Smooth muscle cell (in vitro differentiated cells): ENCODE results near the gene EFHB. TPM values are rescaled to one million over a fixed set of nuclear protein-coding genes. Genes with fewer than 3 reads are reported as not detected.
A peak's percentile ranks its signal among the peaks of the same experiment; 100 is the strongest.

ENCODE experiments used
- DNase-seq: peaks from one replicate; lab custom pipeline; 2025; ENCODE audit not compliant: unreplicated experiment; lab: John Stamatoyannopoulos, UW
- H2AFZ ChIP-seq: fragments of 200-600 bp; sonication (generic); 2 replicates; pipeline ENCODE4 v1.6.0; 2016; ENCODE audit warnings: antibody characterized with exemption, low read depth, mild to moderate bottlenecking
- H3F3A ChIP-seq: fragments of 200-600 bp; sonication (generic); 2 replicates; pipeline ENCODE4 v1.6.0; 2017; ENCODE audit warnings: antibody characterized with exemption, low read depth
- H3K27ac ChIP-seq: fragments of 200-600 bp; sonication (generic); 2 replicates; pipeline ENCODE4 v1.5.1; 2016; ENCODE audit warnings: low read depth, mild to moderate bottlenecking
- H3K27me3 ChIP-seq: fragments of 200-600 bp; sonication (generic); 2 replicates; pipeline ENCODE4 v1.6.1; 2016; ENCODE audit warnings: low read depth, mild to moderate bottlenecking
- H3K36me3 ChIP-seq: fragments of 200-600 bp; sonication (generic); 2 replicates; pipeline ENCODE4 v1.5.1; 2016; ENCODE audit warnings: low read depth
- H3K4me1 ChIP-seq: fragments of 200-600 bp; sonication (generic); 2 replicates; pipeline ENCODE4 v1.5.1; 2016; ENCODE audit warnings: low read depth
- H3K4me2 ChIP-seq: fragments of 200-600 bp; sonication (generic); 2 replicates; pipeline ENCODE4 v1.6.0; 2016; ENCODE audit warnings: mild to moderate bottlenecking
- H3K4me3 ChIP-seq: fragments of 200-600 bp; sonication (generic); 2 replicates; pipeline ENCODE4 v1.5.1; 2016; ENCODE audit warnings: mild to moderate bottlenecking
- H3K79me2 ChIP-seq: fragments of 200-600 bp; sonication (generic); 2 replicates; pipeline ENCODE4 v1.6.0; 2016; ENCODE audit warnings: low read depth, mild to moderate bottlenecking
- H3K9ac ChIP-seq: fragments of 200-600 bp; sonication (generic); 2 replicates; pipeline ENCODE4 v1.6.0; 2016; ENCODE audit warnings: low read depth
- H3K9me3 ChIP-seq: fragments of 200-600 bp; sonication (generic); replicated peaks from 2 replicates; pipeline ENCODE4 v1.5.1; 2016; ENCODE audit warnings: low read depth
- H4K20me1 ChIP-seq: fragments of 200-600 bp; sonication (generic); 2 replicates; pipeline ENCODE4 v1.6.0; 2016; ENCODE audit warnings: low read depth
- WGBS: methylation state at CpG from one replicate; pipeline ENCODE4 v1.1.7; 2016; ENCODE audit warnings: low lambda C conversion rate; 5-methylcytosine and 5-hydroxymethylcytosine counted together
- polyA plus RNA-seq: library from polyadenylated mRNA; unstranded; fragments of >200 nt; fragmentation: Nextera tagmentation; extraction: Ambion mirVana; gene quantifications from 2 replicates; pipeline ENCODE4 v1.2.1, GENCODE V29; 2016
- total RNA-seq: library from RNA; depleted of rRNA; stranded (reverse); fragments of >200 nt; gene quantifications from 2 replicates; pipeline ENCODE4 v1.2.3, GENCODE V29; 2014
- TF ChIP-seq, protein P1 (sequence below): fragments of 200-600 bp; sonication (generic); IDR thresholded peaks from 2 replicates; pipeline ENCODE4 v1.5.1; 2017; ENCODE audit warnings: borderline replicate concordance, mild to moderate bottlenecking, antibody characterized with exemption; ENCODE audit not compliant: insufficient read depth, poor library complexity, severe bottlenecking

EFHB gene
- total and polyA plus RNA-seq, 2 experiments from 2014 or later, result 0.18 to 1.3 TPM

DNA sequence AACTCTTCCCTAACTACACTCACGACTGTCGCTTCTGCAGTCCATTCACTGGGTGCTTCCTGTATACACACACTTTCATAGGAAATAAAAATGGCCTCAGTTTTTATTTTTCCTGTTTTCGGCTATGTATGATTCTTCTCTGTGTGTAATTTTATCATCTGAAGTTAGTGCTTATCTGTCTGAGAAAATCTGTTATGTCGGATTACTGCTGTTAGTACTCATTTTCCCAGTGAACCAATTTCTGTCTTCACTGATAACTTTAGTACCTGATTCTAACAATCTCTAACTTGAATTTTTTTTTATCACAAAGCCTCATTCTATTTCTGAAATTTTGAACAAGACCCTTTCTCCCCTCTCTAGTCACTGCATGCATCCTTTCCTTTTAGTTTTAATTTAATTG is 33.8 kb upstream of the EFHB start:
- no peak for DNase-seq
- 96% methylated on average over 4 of the region's 4 CpGs for WGBS
- Histone ChIP-seq H3K9me3 (no peaks in the 10 kb centered on the region), H3F3A (no peaks in the 10 kb centered on the region), H3K4me3 (no peak overlapping the region), H4K20me1 (peaks cover 100% of the 10 kb centered on the region), H3K79me2 (peaks cover 100% of the 10 kb centered on the region), H3K4me1 (no peaks in the 10 kb centered on the region), H3K36me3 (peaks cover 13% of the 10 kb centered on the region), H3K27ac (no peak overlapping the region), H2AFZ (no peak overlapping the region), H3K9ac (no peak overlapping the region), H3K4me2 (no peak overlapping the region), H3K27me3 (no peaks in the 10 kb centered on the region)
- TF ChIP-seq, protein P1, sequence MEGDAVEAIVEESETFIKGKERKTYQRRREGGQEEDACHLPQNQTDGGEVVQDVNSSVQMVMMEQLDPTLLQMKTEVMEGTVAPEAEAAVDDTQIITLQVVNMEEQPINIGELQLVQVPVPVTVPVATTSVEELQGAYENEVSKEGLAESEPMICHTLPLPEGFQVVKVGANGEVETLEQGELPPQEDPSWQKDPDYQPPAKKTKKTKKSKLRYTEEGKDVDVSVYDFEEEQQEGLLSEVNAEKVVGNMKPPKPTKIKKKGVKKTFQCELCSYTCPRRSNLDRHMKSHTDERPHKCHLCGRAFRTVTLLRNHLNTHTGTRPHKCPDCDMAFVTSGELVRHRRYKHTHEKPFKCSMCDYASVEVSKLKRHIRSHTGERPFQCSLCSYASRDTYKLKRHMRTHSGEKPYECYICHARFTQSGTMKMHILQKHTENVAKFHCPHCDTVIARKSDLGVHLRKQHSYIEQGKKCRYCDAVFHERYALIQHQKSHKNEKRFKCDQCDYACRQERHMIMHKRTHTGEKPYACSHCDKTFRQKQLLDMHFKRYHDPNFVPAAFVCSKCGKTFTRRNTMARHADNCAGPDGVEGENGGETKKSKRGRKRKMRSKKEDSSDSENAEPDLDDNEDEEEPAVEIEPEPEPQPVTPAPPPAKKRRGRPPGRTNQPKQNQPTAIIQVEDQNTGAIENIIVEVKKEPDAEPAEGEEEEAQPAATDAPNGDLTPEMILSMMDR, result no peak

DNA sequence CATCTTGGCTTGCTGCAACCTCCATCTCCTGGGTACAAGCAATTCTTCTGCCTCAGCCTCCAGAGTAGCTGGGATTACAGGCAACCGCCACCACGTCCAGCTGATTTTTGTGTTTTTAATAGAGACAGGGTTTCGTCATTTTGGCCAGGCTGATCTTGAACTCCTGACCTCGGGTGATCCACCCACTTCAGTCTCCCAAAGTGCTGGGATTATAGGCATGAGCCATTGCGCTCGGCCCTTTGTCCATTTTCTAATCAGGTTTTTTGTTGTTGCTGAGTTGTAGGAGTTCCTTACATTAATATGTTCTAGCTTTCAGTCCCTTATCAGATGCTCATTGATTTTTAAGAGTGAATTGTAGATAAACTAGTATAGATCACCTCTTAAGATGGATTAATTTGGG is 33.2 kb upstream of the EFHB start:
- Histone ChIP-seq H3K9ac (no peak overlapping the region), H3F3A (no peaks in the 10 kb centered on the region), H3K79me2 (peaks cover 100% of the 10 kb centered on the region), H3K36me3 (peaks cover 13% of the 10 kb centered on the region), H4K20me1 (peaks cover 100% of the 10 kb centered on the region), H3K27me3 (no peaks in the 10 kb centered on the region), H3K4me2 (no peak overlapping the region), H3K4me3 (no peak overlapping the region), H3K4me1 (no peaks in the 10 kb centered on the region), H3K9me3 (no peaks in the 10 kb centered on the region), H2AFZ (no peak overlapping the region), H3K27ac (no peak overlapping the region)
- no peak for DNase-seq
- TF ChIP-seq, protein P1, result no peak
- 94% methylated on average over 6 of the region's 6 CpGs for WGBS

DNA sequence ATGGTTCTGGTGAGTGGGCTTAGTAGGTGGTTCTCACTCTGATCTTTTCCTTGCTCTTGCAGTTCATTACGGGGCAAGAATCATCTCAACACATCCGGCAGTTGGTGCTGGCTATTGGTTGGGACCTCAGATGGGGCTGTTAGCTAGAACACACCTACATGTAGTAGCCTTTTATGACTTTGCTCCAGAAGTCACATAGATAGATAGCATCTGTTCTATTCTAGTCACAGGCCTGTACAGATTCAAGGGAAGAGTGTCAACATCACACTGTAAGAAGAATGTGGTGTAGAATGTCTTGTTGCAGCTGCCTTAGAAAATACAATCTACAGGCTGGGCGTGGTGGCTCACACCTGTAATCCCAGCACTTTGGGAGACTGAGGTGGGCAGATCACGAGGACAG is 27.9 kb upstream of the EFHB start:
- no peak overlapping the region for H3K4me2 ChIP-seq
- DNase-seq, result no peak
- H2AFZ ChIP-seq, result no peak overlapping the region
- peaks cover 11% of the 10 kb centered on the region for H3K36me3 ChIP-seq
- WGBS, result 96% methylated on average over 4 of the region's 4 CpGs
- H3K9me3 ChIP-seq, result no peaks in the 10 kb centered on the region
- TF ChIP-seq, protein P1, result no peak
- H3K4me3 ChIP-seq, result no peak overlapping the region
- H3K27me3 ChIP-seq, result no peaks in the 10 kb centered on the region
- no peak overlapping the region for H3K9ac ChIP-seq
- H3K79me2 ChIP-seq, result peaks cover 100% of the 10 kb centered on the region
- H3K4me1 ChIP-seq, result no peaks in the 10 kb centered on the region
- H4K20me1 ChIP-seq, result peaks cover 100% of the 10 kb centered on the region
- no peaks in the 10 kb centered on the region for H3F3A ChIP-seq
- no peak overlapping the region for H3K27ac ChIP-seq

DNA sequence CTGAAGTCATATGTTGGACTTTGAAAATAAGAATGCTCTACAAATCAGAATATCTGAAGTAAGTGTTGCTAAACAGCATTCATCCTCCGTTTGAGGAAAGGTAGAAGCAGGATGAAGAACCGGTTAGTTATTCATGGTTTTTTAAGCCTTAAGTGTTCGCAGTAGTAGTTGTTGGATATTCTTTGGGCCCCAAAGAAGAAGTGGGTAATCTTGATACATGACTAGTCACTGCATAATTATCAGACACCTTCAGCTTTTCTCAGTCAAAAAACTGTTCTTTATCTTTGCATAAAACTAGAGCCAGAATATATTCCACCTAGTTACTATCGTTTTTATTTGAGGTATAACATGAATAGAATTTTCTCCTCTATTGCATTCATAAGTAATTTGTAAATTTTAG is 26.7 kb upstream of the EFHB start:
- Histone ChIP-seq H3K79me2 (peaks cover 100% of the 10 kb centered on the region), H4K20me1 (peaks cover 100% of the 10 kb centered on the region), H3K9me3 (no peaks in the 10 kb centered on the region), H3K4me3 (no peak overlapping the region), H3K36me3 (peaks cover 3% of the 10 kb centered on the region), H3K27me3 (no peaks in the 10 kb centered on the region), H3F3A (no peaks in the 10 kb centered on the region), H3K9ac (no peak overlapping the region), H3K27ac (peak overlapping the region; percentile 10), H3K4me1 (no peaks in the 10 kb centered on the region), H2AFZ (no peak overlapping the region), H3K4me2 (no peak overlapping the region)
- 84% methylated on average over 4 of the region's 4 CpGs for WGBS
- no peak for DNase-seq
- TF ChIP-seq, protein P1, result no peak
